Measurements from ENCODE around the gene HOMER2. TPM values are rescaled to one million over a fixed set of nuclear protein-coding genes. Genes with fewer than 3 reads are reported as not detected.

The HOMER2 gene
- total and polyA plus RNA-seq, 12 donors, result 12.3 to 64.4 (median 43.2) TPM

GRCh38 chr15:82874267-82874666, 78.3 kb downstream of the HOMER2 start:
- no peaks in the 10 kb centered on the region for H3K27me3 ChIP-seq
- no peaks in the 10 kb centered on the region for H3K9me3 ChIP-seq
- H3K36me3 ChIP-seq, result no peaks in the 10 kb centered on the region
- 84 to 96% methylated on average over 1 of the region's 1 CpG for WGBS, 2 donors
- TF ChIP-seq CTCF (IDR thresholded peaks at IDR 0.05), result no peak
- intact Hi-C loops (cut with DNase I), result no loop called here
- no peak overlapping the region for H3K27ac ChIP-seq
- DNase-seq (no peak), ATAC-seq (no peak)
- H3K4me3 ChIP-seq, result no peak overlapping the region
- H3K4me1 ChIP-seq, result peaks cover 0 to 25% (median 14%) of the 10 kb centered on the region in 9 donors

- WGBS, 2 donors, result 48 to 59% methylated on average over 7 of the region's 7 CpGs
- DNase-seq, result peak in 1 of 2 donors; percentile 42
- H3K9me3 ChIP-seq, result no peaks in the 10 kb centered on the region
- peaks cover 0 to 25% (median 14%) of the 10 kb centered on the region in 9 donors for H3K4me1 ChIP-seq
- H3K36me3 ChIP-seq, result no peaks in the 10 kb centered on the region
- peak; percentile 67 to 94 (median 84) for ATAC-seq
- no peak for TF ChIP-seq CTCF (IDR thresholded peaks at IDR 0.05)
- intact Hi-C loops (cut with DNase I), result loop anchor here in 1 of 10 donors (1.0 kb wide), 1 partner anchor 25 kb away; no protein-coding TSS in a partner anchor
- no peak overlapping the region for H3K4me3 ChIP-seq
- H3K27ac ChIP-seq, result no peak overlapping the region
- H3K27me3 ChIP-seq, result no peaks in the 10 kb centered on the region
Observed at GRCh38 chr15:82873000-82873680, 79.4 kb downstream of the HOMER2 start.

GRCh38 chr15:82871832-82872484, 80.6 kb downstream of the HOMER2 start:
- 75 to 81% methylated on average over 7 of the region's 7 CpGs for WGBS, 2 donors
- TF ChIP-seq CTCF (IDR thresholded peaks at IDR 0.05), result no peak

GRCh38 chr15:82871358-82871757, 81.2 kb downstream of the HOMER2 start:
- intact Hi-C loops (cut with DNase I), result no loop called here
- H3K9me3 ChIP-seq, result no peaks in the 10 kb centered on the region
- H3K27ac ChIP-seq, result peak overlapping the region in 1 of 10 donors; percentile 36
- no peaks in the 10 kb centered on the region for H3K36me3 ChIP-seq
- ATAC-seq (peak in 2 of 8 donors; percentile 23 to 61), DNase-seq (no peak)
- H3K27me3 ChIP-seq, result no peaks in the 10 kb centered on the region
- H3K4me3 ChIP-seq, result no peak overlapping the region
- peaks cover 0 to 25% (median 14%) of the 10 kb centered on the region in 9 donors for H3K4me1 ChIP-seq
- no peak for TF ChIP-seq CTCF (IDR thresholded peaks at IDR 0.05)
- 25 to 43% methylated on average over 5 of the region's 5 CpGs for WGBS, 2 donors

More at GRCh38 chr15:82871832-82872484, 80.6 kb downstream of the HOMER2 start:
- no peaks in the 10 kb centered on the region for H3K9me3 ChIP-seq
- H3K27me3 ChIP-seq, result no peaks in the 10 kb centered on the region
- H3K27ac ChIP-seq, result peak overlapping the region in 1 of 10 donors; percentile 36
- H3K36me3 ChIP-seq, result no peaks in the 10 kb centered on the region
- ATAC-seq (no peak), DNase-seq (no peak)
- H3K4me1 ChIP-seq, result peaks cover 0 to 25% (median 14%) of the 10 kb centered on the region in 9 donors
- intact Hi-C loops (cut with DNase I), result no loop called here
- no peak overlapping the region for H3K4me3 ChIP-seq

Data from heart right ventricle (tissue), 16 donors.